IMR-90 (cell line): ENCODE measurements around the gene ELF2. TPM values are rescaled to one million over a fixed set of nuclear protein-coding genes. Genes with fewer than 3 reads are reported as not detected.
"Not testable (repeated sequence)": the region's sequence is repeated elsewhere in the genome, so short reads cannot be mapped to it uniquely, and the experiment has no call there.

Experiments used
- ATAC-seq: fragments of 200-7000 bp; cut with Tn5 transposase; 2 replicates; pipeline ENCODE4 v1.9.1; 2020; ENCODE audit warnings: low read depth, mild to moderate bottlenecking, moderate library complexity
- BruUV-seq: library from RNA; stranded (reverse); fragments of 400-500 nt; replicated peaks from 2 replicates; lab custom pipeline; 2021; lab: Mats Ljungman, UMichigan
- CTCF ChIA-PET: fragments of 300-600 bp; formaldehyde crosslinking; extraction: SDS; loops from one replicate; lab custom pipeline; 2021; ENCODE audit warnings: antibody characterized with exemption; lab: Yijun Ruan, JAX
- POLR2A ChIA-PET: fragments of 300-600 bp; sonication (Branson Sonifier 250); formaldehyde crosslinking; loops from one replicate; lab custom pipeline; 2022; ENCODE audit warnings: antibody characterized with exemption; ENCODE audit not compliant: unreplicated experiment; lab: Charles Lee
- DNase-seq: peaks from one replicate; pipeline ENCODE4 v3.0.0; 2013
- H2AFZ ChIP-seq: replicated peaks from 2 replicates; pipeline ENCODE3; 2013; ENCODE audit warnings: low read length, mild to moderate bottlenecking; ENCODE audit not compliant: poor library complexity
- H2AK5ac ChIP-seq: 2 replicates; pipeline ENCODE4 v1.6.1; 2013; ENCODE audit warnings: low read depth, low read length, inconsistent platforms
- H2AK9ac ChIP-seq: replicated peaks from 2 replicates; pipeline ENCODE3; 2013; ENCODE audit warnings: mild to moderate bottlenecking, low read depth, low read length, moderate library complexity; ENCODE audit not compliant: poor library complexity
- H2BK120ac ChIP-seq: 2 replicates; pipeline ENCODE4 v1.6.1; 2013; ENCODE audit warnings: low read depth, low read length, inconsistent platforms
- H2BK15ac ChIP-seq: 3 replicates; pipeline ENCODE4 v1.6.1; 2013; ENCODE audit warnings: low read depth, low read length, inconsistent platforms
- H2BK20ac ChIP-seq: 2 replicates; pipeline ENCODE4 v1.6.1; 2013; ENCODE audit warnings: low read depth, mild to moderate bottlenecking, inconsistent platforms, low read length, moderate library complexity
- H2BK5ac ChIP-seq: 2 replicates; pipeline ENCODE4 v1.6.1; 2013; ENCODE audit warnings: mild to moderate bottlenecking, low read depth, low read length, inconsistent platforms; ENCODE audit not compliant: poor library complexity, severe bottlenecking
- H3K14ac ChIP-seq: replicated peaks from 2 replicates; pipeline ENCODE4 v1.6.1; 2013; ENCODE audit warnings: low read depth, low read length, inconsistent platforms
- H3K18ac ChIP-seq: 2 replicates; pipeline ENCODE4 v1.6.1; 2013; ENCODE audit warnings: low read depth, low read length, control low read depth
- H3K23ac ChIP-seq: 2 replicates; pipeline ENCODE4 v1.6.1; 2013; ENCODE audit warnings: low read depth, low read length, inconsistent platforms
- H3K27ac ChIP-seq: 2 replicates; pipeline ENCODE4 v1.5.1; 2013; ENCODE audit warnings: mild to moderate bottlenecking, control low read depth, low read length; ENCODE audit not compliant: insufficient read depth
- H3K27me3 ChIP-seq: 2 replicates; pipeline ENCODE4 v1.6.1; 2013; ENCODE audit warnings: low read length; ENCODE audit not compliant: control insufficient read depth, insufficient read depth
- H3K36me3 ChIP-seq: 2 replicates; pipeline ENCODE4 v1.6.1; 2013; ENCODE audit warnings: low read length, mixed read lengths; ENCODE audit not compliant: control insufficient read depth, insufficient read depth
- H3K4ac ChIP-seq: 2 replicates; pipeline ENCODE4 v1.6.1; 2013; ENCODE audit warnings: low read depth, low read length, inconsistent platforms
- H3K4me1 ChIP-seq: 2 replicates; pipeline ENCODE4 v1.6.1; 2013; ENCODE audit warnings: low read length, mixed read lengths; ENCODE audit not compliant: control insufficient read depth, insufficient read depth
- H3K4me2 ChIP-seq: 2 replicates; pipeline ENCODE4 v1.6.1; 2013; ENCODE audit warnings: low read depth, mild to moderate bottlenecking, control low read depth, low read length, moderate library complexity
- H3K4me3 ChIP-seq: 2 replicates; pipeline ENCODE4 v1.5.1; 2013; ENCODE audit warnings: low read depth, mild to moderate bottlenecking, control low read depth, low read length, moderate library complexity; ENCODE audit not compliant: insufficient read depth
- H3K56ac ChIP-seq: 2 replicates; pipeline ENCODE4 v1.6.1; 2013; ENCODE audit warnings: low read length, inconsistent platforms; ENCODE audit not compliant: insufficient read depth; ENCODE audit errors: extremely low read depth
- H3K79me1 ChIP-seq, 2 experiments: 2 replicates each; pipeline ENCODE4 v1.6.1; 2013; ENCODE audit warnings: low read length in 2 of 2, inconsistent platforms in 1 of 2, low read depth in 1 of 2
- H3K9ac ChIP-seq: 2 replicates; pipeline ENCODE4 v1.6.1; 2013; ENCODE audit warnings: low read depth, low read length, control low read depth
- H3K9me1 ChIP-seq: 2 replicates; pipeline ENCODE4 v1.6.1; 2013; ENCODE audit warnings: low read length, inconsistent platforms; ENCODE audit not compliant: insufficient read depth
- H3K9me3 ChIP-seq: 2 replicates; pipeline ENCODE4 v1.6.1; 2013; ENCODE audit warnings: low read length; ENCODE audit not compliant: control insufficient read depth, insufficient read depth
- H4K20me1 ChIP-seq: 2 replicates; pipeline ENCODE4 v1.6.1; 2013; ENCODE audit warnings: low read length, inconsistent platforms; ENCODE audit not compliant: insufficient read depth
- H4K5ac ChIP-seq: 2 replicates; pipeline ENCODE4 v1.6.1; 2013; ENCODE audit warnings: mild to moderate bottlenecking, low read depth, low read length, control low read depth
- H4K8ac ChIP-seq, 2 experiments: 2 replicates each; pipeline ENCODE4 v1.6.1; 2013; ENCODE audit warnings: low read depth in 2 of 2, low read length in 2 of 2, control low read depth in 1 of 2, inconsistent platforms in 1 of 2
- H4K91ac ChIP-seq: 2 replicates; pipeline ENCODE4 v1.6.1; 2013; ENCODE audit warnings: low read depth, low read length, inconsistent platforms; ENCODE audit not compliant: insufficient read depth
- WGBS, 2 experiments: methylation state at CpG; one replicate each; pipeline versions ENCODE4 v1.1.5 to v1.1.7; 2013; ENCODE audit warnings: missing lambda C conversion rate in 2 of 2; ENCODE audit not compliant: insufficient read length in 1 of 2; ENCODE audit errors: extremely low coverage in 2 of 2; 5-methylcytosine and 5-hydroxymethylcytosine counted together
- dilution Hi-C: fragments of 300-500 bp; cut with HindIII; formaldehyde crosslinking; loops from one replicate; pipeline ENCODE4 v1.14.3; 2018; ENCODE audit warnings: low sequenced_read_pairs; ENCODE audit not compliant: unreplicated experiment
- in situ Hi-C: fragments of 300-500 bp; cut with MboI; formaldehyde crosslinking; loops from 3 replicates; pipeline ENCODE4 v1.14.3; 2019; ENCODE audit warnings: low sequenced_read_pairs, inconsistent platforms, mixed read lengths
- intact Hi-C: fragments of 100-400 bp; cut with micrococcal nuclease; formaldehyde crosslinking; loops from 2 replicates; pipeline ENCODE4 v1.10.0; 2022
- polyA plus RNA-seq, 3 experiments: library from polyadenylated mRNA; depleted of rRNA; stranded (reverse); fragments of >200 nt; gene quantifications; 2 replicates each; pipeline ENCODE4 v1.2.3, GENCODE V29; 2012; ENCODE audit warnings: low replicate concordance in 1 of 3
- total RNA-seq: library from RNA; depleted of rRNA; stranded (reverse); fragments of >200 nt; gene quantifications from 2 replicates; pipeline ENCODE4 v1.2.3, GENCODE V29; 2012

The ELF2 gene
- total and polyA plus RNA-seq, 2 of the 4 experiments (the other 2 are of a cell fraction), result 14.5 to 42.3 TPM

DNA sequence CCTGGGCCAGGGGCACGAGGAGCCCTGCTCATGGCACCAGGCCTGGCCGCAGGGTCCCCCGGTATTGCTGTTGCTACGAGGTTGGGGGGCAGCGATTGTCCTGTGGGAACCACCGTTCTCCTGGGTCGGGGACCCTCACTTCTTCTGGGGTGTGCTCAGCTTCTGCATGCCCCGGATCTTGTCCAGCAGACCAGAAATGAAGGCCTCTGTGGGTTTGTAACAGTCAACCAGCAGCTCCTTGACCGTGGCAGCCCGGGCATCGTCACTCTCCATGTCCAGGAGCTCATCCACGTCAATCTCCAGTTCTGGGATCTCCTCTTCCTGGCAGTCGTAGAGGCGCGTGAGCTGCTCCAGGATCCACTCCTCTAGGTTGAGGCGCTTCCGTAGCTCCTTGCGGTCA is 62.2 kb downstream of the ELF2 start:
- CTCF ChIA-PET, dilution Hi-C loops, H4K20me1 ChIP-seq, BruUV-seq, H3K23ac ChIP-seq, in situ Hi-C loops, H3K4me2 ChIP-seq, H3K27ac ChIP-seq, H2BK5ac ChIP-seq, H3K79me1 ChIP-seq, H2BK120ac ChIP-seq, H3K14ac ChIP-seq, H2BK15ac ChIP-seq, H2AFZ ChIP-seq, H3K36me3 ChIP-seq, H3K9me3 ChIP-seq, H3K9me1 ChIP-seq, H4K91ac ChIP-seq, intact Hi-C loops, H2AK5ac ChIP-seq, H3K9ac ChIP-seq, H3K4me3 ChIP-seq, H3K4me1 ChIP-seq, H2BK20ac ChIP-seq, H3K18ac ChIP-seq, H4K8ac ChIP-seq, H2AK9ac ChIP-seq, H3K4ac ChIP-seq, H3K56ac ChIP-seq, H4K5ac ChIP-seq, DNase-seq, POLR2A ChIA-PET, H3K27me3 ChIP-seq, ATAC-seq: not testable (repeated sequence)
- WGBS, 2 experiments, result 90% methylated on average over 9 of the region's 18 CpGs; no CpG with 5 or more reads in 1 of the 2 experiments
